ENCODE data around the gene SORCS2. TPM values are rescaled to one million over a fixed set of nuclear protein-coding genes. Genes with fewer than 3 reads are reported as not detected.

SORCS2 gene
- total and polyA plus RNA-seq, 2 of the 13 experiments (the other 11 are each of a cell fraction or from before 2014, with no cell fraction given): 0.82 to 1.0 TPM

DNA sequence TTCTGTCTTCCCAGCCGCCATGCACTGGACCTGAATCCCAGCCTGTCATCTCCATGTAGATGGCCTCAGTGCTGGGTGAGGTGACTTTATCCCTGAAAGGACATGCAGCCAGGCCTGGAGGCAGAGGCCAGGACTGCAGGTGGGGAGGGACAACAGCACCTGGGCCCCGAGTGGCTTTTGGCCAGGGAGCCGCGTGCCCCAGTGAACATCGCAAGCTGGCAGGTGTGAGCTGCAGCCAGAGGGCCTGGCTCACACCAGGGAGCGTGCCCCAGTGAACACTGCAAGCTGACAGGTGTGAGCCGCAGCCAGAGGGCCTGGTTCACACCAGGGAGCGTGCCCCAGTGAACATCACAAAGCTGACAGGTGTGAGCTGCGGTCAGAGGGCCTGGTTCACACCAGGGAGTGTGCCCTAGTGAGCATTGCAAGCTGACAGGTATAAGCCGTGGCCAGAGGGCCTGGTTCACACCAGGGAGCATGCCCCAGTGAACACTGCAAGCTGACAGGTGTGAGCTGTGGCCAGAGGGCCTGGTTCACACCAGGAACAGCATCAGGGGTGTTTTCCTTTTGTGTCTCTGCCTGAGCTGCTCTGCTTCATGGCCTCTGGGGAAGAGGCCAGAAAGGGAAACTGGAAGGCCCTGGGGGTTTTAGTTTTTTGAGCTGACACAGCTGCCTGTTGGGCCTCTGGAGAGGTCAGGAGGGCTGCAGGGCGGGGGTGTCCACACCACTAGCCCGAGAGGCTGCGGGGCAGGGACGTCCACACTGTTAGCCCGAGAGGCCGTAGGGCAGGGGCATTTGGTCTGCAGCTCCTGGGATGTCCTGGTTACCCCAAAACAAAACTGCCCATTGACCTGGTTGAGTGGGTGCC is 265.1 kb downstream of the SORCS2 start:
- BruUV-seq (replicated peaks): no TSS peak
- POLR2A ChIA-PET: no interaction called here

DNA sequence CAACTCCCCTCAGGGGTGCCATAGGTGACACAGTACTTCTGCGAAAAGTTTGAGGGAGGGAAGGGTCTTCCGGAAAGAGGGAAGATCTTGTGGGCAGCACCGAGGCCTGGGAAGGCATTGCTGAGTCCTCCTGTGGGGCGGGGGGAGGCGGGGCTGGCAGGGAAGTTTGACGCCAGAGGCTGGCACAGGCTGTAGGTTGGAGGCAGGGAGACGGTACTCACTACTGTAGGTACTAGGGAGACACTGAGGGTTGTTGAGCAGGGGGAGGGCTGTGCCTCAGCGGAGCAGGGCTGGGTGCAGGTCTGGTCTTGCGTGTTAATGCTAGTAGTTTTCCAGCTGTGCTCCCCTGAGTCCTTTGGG is 265.7 kb downstream of the SORCS2 start:
- Histone ChIP-seq H3K79me2 (ENCODE audit: insufficient read depth, low read length) (no peaks in the 10 kb centered on the region), H3K27ac (ENCODE audit: extremely low read length, insufficient read depth, low read length) (no peak overlapping the region), H3K4me2 (ENCODE audit: low read depth, low read length) (no peak overlapping the region), H3K4me1 (ENCODE audit: insufficient read depth, low read length) (peaks cover 13% of the 10 kb centered on the region), H3K36me3 (replicated peaks in 1 of 2; ENCODE audit: control insufficient read depth in 1 of 2, insufficient read depth in 2 of 2, low read length in 2 of 2) (no peaks in the 10 kb centered on the region), H3K4me3 (replicated peaks in 1 of 3; ENCODE audit: insufficient read depth in 1 of 3, low read depth in 2 of 3, low read length in 3 of 3) (no peak overlapping the region), H3K9ac (ENCODE audit: insufficient read depth, low read depth, low read length) (no peak overlapping the region), H4K20me1 (ENCODE audit: insufficient read depth, low read length) (no peaks in the 10 kb centered on the region), H3K9me3 (ENCODE audit: low read length) (no peaks in the 10 kb centered on the region), H2AFZ (ENCODE audit: low read length) (no peak overlapping the region), H3K27me3 (ENCODE audit: control insufficient read depth in 1 of 2, insufficient read depth in 2 of 2, low read length in 2 of 2) (peaks cover 3 to 8% of the 10 kb centered on the region in 2 experiments; a peak in 4 of 5 replicates)
- ATAC-seq (no peak), FAIRE-seq (no peak), DNase-seq (ENCODE audit: low spot score) (no peak)
- BruUV-seq (replicated peaks): no TSS peak
- in situ Hi-C loops (cut with HindIII; ENCODE audit: extremely low pct_ligation_motif_present, low pct_unique_long_range_greater_than_20kb) (no loop called here), intact Hi-C loops (cut with micrococcal nuclease; ENCODE audit: unreplicated experiment) (no loop called here)
- ChIA-PET POLR2A (no interaction called here), CTCF (ENCODE audit: low intra/inter-chr PET ratio, low total read pairs) (no interaction called here)
- 29% methylated on average over 9 of the region's 9 CpGs for WGBS (ENCODE audit: low lambda C conversion rate)
- TF ChIP-seq CENPT (CRISPR knock-in tag; IDR thresholded peaks at IDR 0.05; ENCODE audit: low read depth) (no peak), SALL2 (CRISPR knock-in tag; IDR thresholded peaks at IDR 0.05) (no peak), ZFP41 (CRISPR knock-in tag; IDR thresholded peaks at IDR 0.05; ENCODE audit: borderline replicate concordance) (no peak), MLLT10 (CRISPR knock-in tag; IDR thresholded peaks at IDR 0.05) (no peak), THYN1 (CRISPR knock-in tag; IDR thresholded peaks at IDR 0.05; ENCODE audit: borderline replicate concordance, low read depth) (no peak), MAFK (conservative IDR thresholded peaks at IDR 0.05 in 1 of 2, IDR thresholded peaks at IDR 0.05 in 1 of 2; ENCODE audit: low read length in 2 of 2) (no peak), RAD51 (IDR thresholded peaks at IDR 0.05; ENCODE audit: borderline replicate concordance) (no peak)
- TF ChIP-seq, protein P1, sequence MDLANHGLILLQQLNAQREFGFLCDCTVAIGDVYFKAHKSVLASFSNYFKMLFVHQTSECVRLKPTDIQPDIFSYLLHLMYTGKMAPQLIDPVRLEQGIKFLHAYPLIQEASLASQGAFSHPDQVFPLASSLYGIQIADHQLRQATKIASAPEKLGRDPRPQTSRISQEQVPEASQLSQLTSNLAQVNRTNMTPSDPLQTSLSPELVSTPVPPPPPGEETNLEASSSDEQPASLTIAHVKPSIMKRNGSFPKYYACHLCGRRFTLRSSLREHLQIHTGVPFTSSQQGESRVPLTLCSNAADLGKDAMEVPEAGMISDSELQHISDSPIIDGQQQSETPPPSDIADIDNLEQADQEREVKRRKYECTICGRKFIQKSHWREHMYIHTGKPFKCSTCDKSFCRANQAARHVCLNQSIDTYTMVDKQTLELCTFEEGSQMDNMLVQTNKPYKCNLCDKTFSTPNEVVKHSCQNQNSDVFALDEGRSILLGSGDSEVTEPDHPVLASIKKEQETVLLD (CRISPR knock-in tag; IDR thresholded peaks at IDR 0.05; ENCODE audit: low read depth): no peak
- TF ChIP-seq, protein P2, sequence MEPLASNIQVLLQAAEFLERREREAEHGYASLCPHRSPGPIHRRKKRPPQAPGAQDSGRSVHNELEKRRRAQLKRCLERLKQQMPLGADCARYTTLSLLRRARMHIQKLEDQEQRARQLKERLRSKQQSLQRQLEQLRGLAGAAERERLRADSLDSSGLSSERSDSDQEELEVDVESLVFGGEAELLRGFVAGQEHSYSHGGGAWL (CRISPR knock-in tag; IDR thresholded peaks at IDR 0.05): no peak

More for the DNA sequence above, 265.1 kb downstream of the SORCS2 start:
- H3K4me3 ChIP-seq (replicated peaks in 1 of 3; ENCODE audit: insufficient read depth in 1 of 3, low read depth in 2 of 3, low read length in 3 of 3): no peak overlapping the region
- intact Hi-C loops (cut with micrococcal nuclease; ENCODE audit: unreplicated experiment) (no loop called here), in situ Hi-C loops (cut with HindIII; ENCODE audit: extremely low pct_ligation_motif_present, low pct_unique_long_range_greater_than_20kb) (no loop called here)
- H3K36me3 ChIP-seq (replicated peaks in 1 of 2; ENCODE audit: control insufficient read depth in 1 of 2, insufficient read depth in 2 of 2, low read length in 2 of 2): no peaks in the 10 kb centered on the region
- H3K9ac ChIP-seq (ENCODE audit: insufficient read depth, low read depth, low read length): no peak overlapping the region
- FAIRE-seq: no peak
- CTCF ChIA-PET (ENCODE audit: low intra/inter-chr PET ratio, low total read pairs): no interaction called here
- peak; percentile 43 for ATAC-seq
- peaks cover 13% of the 10 kb centered on the region for H3K4me1 ChIP-seq (ENCODE audit: insufficient read depth, low read length)
- H4K20me1 ChIP-seq (ENCODE audit: insufficient read depth, low read length): no peaks in the 10 kb centered on the region
- 26% methylated on average over 6 of the region's 16 CpGs for WGBS (ENCODE audit: low lambda C conversion rate)
- DNase-seq (ENCODE audit: low spot score): no peak
- no peaks in the 10 kb centered on the region for H3K79me2 ChIP-seq (ENCODE audit: insufficient read depth, low read length)
- H3K27me3 ChIP-seq (ENCODE audit: control insufficient read depth in 1 of 2, insufficient read depth in 2 of 2, low read length in 2 of 2): peaks cover 3 to 8% of the 10 kb centered on the region in 2 experiments; a peak in 4 of 5 replicates
- H3K9me3 ChIP-seq (ENCODE audit: low read length): no peaks in the 10 kb centered on the region
- H3K27ac ChIP-seq (ENCODE audit: extremely low read length, insufficient read depth, low read length): no peak overlapping the region
- no peak overlapping the region for H3K4me2 ChIP-seq (ENCODE audit: low read depth, low read length)
- H2AFZ ChIP-seq (ENCODE audit: low read length): no peak overlapping the region
- TF ChIP-seq, protein P3, sequence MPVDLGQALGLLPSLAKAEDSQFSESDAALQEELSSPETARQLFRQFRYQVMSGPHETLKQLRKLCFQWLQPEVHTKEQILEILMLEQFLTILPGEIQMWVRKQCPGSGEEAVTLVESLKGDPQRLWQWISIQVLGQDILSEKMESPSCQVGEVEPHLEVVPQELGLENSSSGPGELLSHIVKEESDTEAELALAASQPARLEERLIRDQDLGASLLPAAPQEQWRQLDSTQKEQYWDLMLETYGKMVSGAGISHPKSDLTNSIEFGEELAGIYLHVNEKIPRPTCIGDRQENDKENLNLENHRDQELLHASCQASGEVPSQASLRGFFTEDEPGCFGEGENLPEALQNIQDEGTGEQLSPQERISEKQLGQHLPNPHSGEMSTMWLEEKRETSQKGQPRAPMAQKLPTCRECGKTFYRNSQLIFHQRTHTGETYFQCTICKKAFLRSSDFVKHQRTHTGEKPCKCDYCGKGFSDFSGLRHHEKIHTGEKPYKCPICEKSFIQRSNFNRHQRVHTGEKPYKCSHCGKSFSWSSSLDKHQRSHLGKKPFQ (CRISPR knock-in tag; IDR thresholded peaks at IDR 0.05; ENCODE audit: insufficient replicate concordance): peak; percentile 96
- no peak for TF ChIP-seq TSC22D2 (CRISPR knock-in tag; IDR thresholded peaks at IDR 0.05; ENCODE audit: borderline replicate concordance)
- no peak for TF ChIP-seq PHF5A (CRISPR knock-in tag; IDR thresholded peaks at IDR 0.05; ENCODE audit: low read depth, unreplicated experiment)
- TF ChIP-seq, protein P4, sequence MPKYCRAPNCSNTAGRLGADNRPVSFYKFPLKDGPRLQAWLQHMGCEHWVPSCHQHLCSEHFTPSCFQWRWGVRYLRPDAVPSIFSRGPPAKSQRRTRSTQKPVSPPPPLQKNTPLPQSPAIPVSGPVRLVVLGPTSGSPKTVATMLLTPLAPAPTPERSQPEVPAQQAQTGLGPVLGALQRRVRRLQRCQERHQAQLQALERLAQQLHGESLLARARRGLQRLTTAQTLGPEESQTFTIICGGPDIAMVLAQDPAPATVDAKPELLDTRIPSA (CRISPR knock-in tag; IDR thresholded peaks at IDR 0.05; ENCODE audit: borderline replicate concordance): no peak
